PC-3 (cell line): ENCODE data around the gene PRTFDC1. TPM values are rescaled to one million over a fixed set of nuclear protein-coding genes. Genes with fewer than 3 reads are reported as not detected.

Source experiments
- ATAC-seq: fragments of 200-7000 bp; cut with Tn5 transposase; 2 replicates; pipeline ENCODE4 v1.9.1; 2020; ENCODE audit warnings: mild to moderate bottlenecking, moderate library complexity
- BruUV-seq: library from RNA; stranded (reverse); fragments of 400-500 nt; replicated peaks from 2 replicates; lab custom pipeline; 2021; lab: Mats Ljungman, UMichigan
- CTCF ChIA-PET: fragments of 300-600 bp; sonication (Branson Sonifier 250); formaldehyde crosslinking; loops from one replicate; lab custom pipeline; 2022; ENCODE audit warnings: antibody characterized with exemption; lab: Charles Lee
- POLR2A ChIA-PET: fragments of 300-600 bp; sonication (Branson Sonifier 250); formaldehyde crosslinking; loops from one replicate; lab custom pipeline; 2022; ENCODE audit warnings: antibody characterized with exemption; ENCODE audit not compliant: unreplicated experiment; lab: Charles Lee
- DNase-seq: peaks from one replicate; pipeline ENCODE4 v3.0.0-alpha.2; 2015
- H2AFZ ChIP-seq: fragments of 300-600 bp; sonication (generic); 2 replicates; pipeline ENCODE4 v1.6.0; 2016; ENCODE audit warnings: antibody characterized with exemption, low read length
- H3F3A ChIP-seq: fragments of 300-600 bp; sonication (generic); one replicate; pipeline ENCODE4 v1.6.0; 2017; ENCODE audit warnings: antibody characterized with exemption, low read length, control low read depth, mild to moderate bottlenecking; ENCODE audit not compliant: unreplicated experiment
- H3K27ac ChIP-seq: fragments of 300-600 bp; sonication (generic); 2 replicates; pipeline ENCODE4 v1.5.1; 2016; ENCODE audit warnings: mild to moderate bottlenecking, low read length
- H3K27me3 ChIP-seq: fragments of 300-600 bp; sonication (generic); 2 replicates; pipeline ENCODE4 v1.6.1; 2016; ENCODE audit warnings: low read length, mixed read lengths
- H3K36me3 ChIP-seq: fragments of 300-600 bp; sonication (generic); 2 replicates; pipeline ENCODE4 v1.6.1; 2016; ENCODE audit warnings: low read depth, mixed run types, low read length, mixed read lengths
- H3K4me1 ChIP-seq: fragments of 300-600 bp; sonication (generic); 2 replicates; pipeline ENCODE4 v1.5.1; 2016; ENCODE audit warnings: low read length; ENCODE audit not compliant: insufficient read depth
- H3K4me2 ChIP-seq: fragments of 300-600 bp; sonication (generic); 2 replicates; pipeline ENCODE4 v1.6.0; 2016; ENCODE audit warnings: low read length
- H3K4me3 ChIP-seq: fragments of 300-600 bp; sonication (generic); 2 replicates; pipeline ENCODE4 v1.5.1; 2016; ENCODE audit warnings: mild to moderate bottlenecking, low read length, mixed read lengths
- H3K79me2 ChIP-seq: fragments of 300-600 bp; sonication (generic); 2 replicates; pipeline ENCODE4 v1.6.1; 2017; ENCODE audit warnings: low read length, mixed read lengths
- H3K9ac ChIP-seq: fragments of 300-600 bp; sonication (generic); 2 replicates; pipeline ENCODE4 v1.6.0; 2016; ENCODE audit warnings: mild to moderate bottlenecking, low read length
- H3K9me2 ChIP-seq: fragments of 300-600 bp; sonication (generic); replicated peaks from 2 replicates; pipeline ENCODE4 v1.6.1; 2016; ENCODE audit warnings: mixed run types, low read length, mixed read lengths
- H3K9me3 ChIP-seq: fragments of 300-600 bp; sonication (generic); 2 replicates; pipeline ENCODE4 v1.6.1; 2016; ENCODE audit warnings: low read length, mixed read lengths
- H4K20me1 ChIP-seq: fragments of 300-600 bp; sonication (generic); 2 replicates; pipeline ENCODE4 v1.6.1; 2016; ENCODE audit warnings: low read length, mixed read lengths
- EZH2 ChIP-seq: fragments of 300-600 bp; sonication (generic); IDR thresholded peaks from one replicate; pipeline ENCODE4 v1.6.1; 2017; ENCODE audit warnings: antibody characterized with exemption, mild to moderate bottlenecking, low read length; ENCODE audit not compliant: unreplicated experiment
- EZH2phosphoT487 ChIP-seq: fragments of 300-600 bp; sonication (generic); IDR thresholded peaks from 2 replicates; pipeline ENCODE4 v1.6.1; 2018; ENCODE audit warnings: mild to moderate bottlenecking, antibody characterized with exemption, low read length, borderline replicate concordance
- intact Hi-C: fragments of 100-400 bp; cut with micrococcal nuclease; formaldehyde crosslinking; loops from 2 replicates; pipeline ENCODE4 v1.9.0; 2023
- total RNA-seq: library from RNA; depleted of rRNA; stranded (reverse); fragments of >200 nt; gene quantifications from 2 replicates; pipeline ENCODE4 v1.2.3, GENCODE V29; 2014
- TF ChIP-seq, protein P1 (sequence below): fragments of 300-600 bp; sonication (generic); conservative IDR thresholded peaks from 2 replicates; pipeline ENCODE4 v1.5.1; 2017; ENCODE audit warnings: antibody characterized with exemption, low read depth, mild to moderate bottlenecking, low read length

The PRTFDC1 gene
- total RNA-seq, 1 experiment from 2014 or later = 10.2 TPM

- H2AFZ ChIP-seq = no peak overlapping the region
- no TSS peak for BruUV-seq
- no peaks in the 10 kb centered on the region for H4K20me1 ChIP-seq
- no peak for ATAC-seq
- CTCF ChIA-PET = no interaction called here
- no peaks in the 10 kb centered on the region for H3K36me3 ChIP-seq
- POLR2A ChIA-PET = no interaction called here
- no peaks in the 10 kb centered on the region for H3K79me2 ChIP-seq
- H3K4me1 ChIP-seq = no peaks in the 10 kb centered on the region
- no peak overlapping the region for H3K4me3 ChIP-seq
- H3K27ac ChIP-seq = no peak overlapping the region
- TF ChIP-seq, protein P1, sequence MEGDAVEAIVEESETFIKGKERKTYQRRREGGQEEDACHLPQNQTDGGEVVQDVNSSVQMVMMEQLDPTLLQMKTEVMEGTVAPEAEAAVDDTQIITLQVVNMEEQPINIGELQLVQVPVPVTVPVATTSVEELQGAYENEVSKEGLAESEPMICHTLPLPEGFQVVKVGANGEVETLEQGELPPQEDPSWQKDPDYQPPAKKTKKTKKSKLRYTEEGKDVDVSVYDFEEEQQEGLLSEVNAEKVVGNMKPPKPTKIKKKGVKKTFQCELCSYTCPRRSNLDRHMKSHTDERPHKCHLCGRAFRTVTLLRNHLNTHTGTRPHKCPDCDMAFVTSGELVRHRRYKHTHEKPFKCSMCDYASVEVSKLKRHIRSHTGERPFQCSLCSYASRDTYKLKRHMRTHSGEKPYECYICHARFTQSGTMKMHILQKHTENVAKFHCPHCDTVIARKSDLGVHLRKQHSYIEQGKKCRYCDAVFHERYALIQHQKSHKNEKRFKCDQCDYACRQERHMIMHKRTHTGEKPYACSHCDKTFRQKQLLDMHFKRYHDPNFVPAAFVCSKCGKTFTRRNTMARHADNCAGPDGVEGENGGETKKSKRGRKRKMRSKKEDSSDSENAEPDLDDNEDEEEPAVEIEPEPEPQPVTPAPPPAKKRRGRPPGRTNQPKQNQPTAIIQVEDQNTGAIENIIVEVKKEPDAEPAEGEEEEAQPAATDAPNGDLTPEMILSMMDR = no peak
- no peak overlapping the region for H3K9ac ChIP-seq
- H3F3A ChIP-seq = no peaks in the 10 kb centered on the region
- DNase-seq = no peak
- intact Hi-C loops = no loop called here
- H3K9me2 ChIP-seq = no peaks in the 10 kb centered on the region
- H3K4me2 ChIP-seq = no peak overlapping the region
- H3K9me3 ChIP-seq = no peaks in the 10 kb centered on the region
- no peaks in the 10 kb centered on the region for H3K27me3 ChIP-seq
Measured at GRCh38 chr10:24931236-24931635, 21.2 kb downstream of the PRTFDC1 start.

DNA sequence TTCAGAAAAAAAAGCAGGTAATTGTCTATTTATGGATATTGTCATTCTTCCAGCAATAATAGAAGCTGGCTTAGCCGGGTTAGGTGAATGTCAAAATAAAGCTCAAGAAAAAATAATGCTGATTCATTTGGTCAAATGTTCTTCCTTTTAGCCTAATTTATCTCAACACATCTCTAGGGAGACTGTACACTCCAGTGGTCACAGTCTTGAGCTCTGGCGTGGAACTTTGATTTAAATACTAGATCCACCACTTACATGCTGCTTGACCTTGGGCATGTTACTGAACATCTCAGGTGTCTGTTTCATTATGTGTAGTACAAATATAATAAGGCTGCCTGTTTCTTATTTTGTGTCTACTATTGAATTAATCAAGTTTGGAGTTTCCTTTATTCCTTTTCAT is 22.0 kb downstream of the PRTFDC1 start:
- Histone ChIP-seq H3K4me3 (no peak overlapping the region), H3K9ac (no peak overlapping the region), H3K4me1 (no peaks in the 10 kb centered on the region), H4K20me1 (no peaks in the 10 kb centered on the region), H3K36me3 (no peaks in the 10 kb centered on the region), H3K79me2 (no peaks in the 10 kb centered on the region), H3K27me3 (no peaks in the 10 kb centered on the region), H3K9me3 (no peaks in the 10 kb centered on the region), H3F3A (no peaks in the 10 kb centered on the region), H3K27ac (no peak overlapping the region), H2AFZ (no peak overlapping the region), H3K4me2 (no peak overlapping the region), H3K9me2 (no peaks in the 10 kb centered on the region)
- POLR2A ChIA-PET = no interaction called here
- intact Hi-C loops = no loop called here
- no TSS peak for BruUV-seq
- ATAC-seq (no peak), DNase-seq (no peak)
- TF ChIP-seq, protein P1 = no peak
- TF ChIP-seq EZH2 (no peak), EZH2phosphoT487 (no peak)
- CTCF ChIA-PET = no interaction called here

DNA sequence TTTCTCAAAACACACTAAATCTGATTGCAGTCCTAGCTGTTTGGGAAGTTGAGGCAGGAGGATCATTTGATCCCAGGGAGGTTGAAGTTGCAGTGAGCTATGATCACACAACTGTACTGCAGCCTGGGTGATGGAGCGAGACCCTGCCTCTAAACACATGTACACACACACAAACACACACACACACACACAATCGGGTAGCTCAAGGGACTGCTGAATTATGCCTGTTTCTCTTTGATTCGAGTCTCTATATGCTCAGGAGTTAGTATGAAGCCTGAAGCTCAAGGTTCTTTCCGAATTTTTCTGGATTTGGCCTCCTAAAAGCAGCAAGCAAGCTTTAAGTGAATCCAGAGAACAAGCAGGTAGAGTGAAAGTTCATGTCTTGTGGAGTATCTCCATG is 22.5 kb downstream of the PRTFDC1 start:
- no peaks in the 10 kb centered on the region for H3F3A ChIP-seq
- no peak for TF ChIP-seq EZH2
- TF ChIP-seq, protein P1 = no peak
- no peak for TF ChIP-seq EZH2phosphoT487
- H3K27me3 ChIP-seq = no peaks in the 10 kb centered on the region
- H2AFZ ChIP-seq = no peak overlapping the region
- intact Hi-C loops = no loop called here
- DNase-seq (no peak), ATAC-seq (no peak)
- no peak overlapping the region for H3K9ac ChIP-seq
- no TSS peak for BruUV-seq
- ChIA-PET POLR2A (no interaction called here), CTCF (no interaction called here)
- H3K4me3 ChIP-seq = no peak overlapping the region
- no peaks in the 10 kb centered on the region for H3K9me2 ChIP-seq
- no peaks in the 10 kb centered on the region for H3K4me1 ChIP-seq
- no peaks in the 10 kb centered on the region for H3K79me2 ChIP-seq
- H3K9me3 ChIP-seq = no peaks in the 10 kb centered on the region
- H3K4me2 ChIP-seq = no peak overlapping the region
- no peak overlapping the region for H3K27ac ChIP-seq
- no peaks in the 10 kb centered on the region for H3K36me3 ChIP-seq
- no peaks in the 10 kb centered on the region for H4K20me1 ChIP-seq
